ENCODE measurements around the gene SIDT1. TPM values are rescaled to one million over a fixed set of nuclear protein-coding genes. Genes with fewer than 3 reads are reported as not detected.

The SIDT1 gene
- total RNA-seq, 5 donors from 2014 or later (not counting 1 experiment from before 2014, with no cell fraction given), result 44.9 to 75.5 (median 48.7) TPM

- H3K4me3 ChIP-seq (ENCODE audit: control insufficient read depth in 1 of 2, extremely low read depth in 1 of 2, low read length in 1 of 2), result no peak overlapping the region
- H3K27ac ChIP-seq (ENCODE audit: low read length), result no peak overlapping the region
- Mint-ChIP-seq H3K27ac (no peak overlapping the region), H3K4me3 (no peak overlapping the region), H3K9me3 (no peaks in the 10 kb centered on the region), H3K36me3 (peaks cover 41% of the 10 kb centered on the region), H3K4me1 (peaks cover 58 to 59% (median 59%) of the 10 kb centered on the region in 3 donors), H3K27me3 (no peaks in the 10 kb centered on the region)
- H3K9me3 ChIP-seq, result no peaks in the 10 kb centered on the region
- no peaks in the 10 kb centered on the region for H3K27me3 ChIP-seq (replicated peaks in 1 of 2; ENCODE audit: control insufficient read depth in 2 of 2, extremely low read depth in 1 of 2, insufficient read depth in 2 of 2, low read length in 1 of 2)
- CTCF ChIA-PET, result no interaction called here
- no peak for DNase-seq
- H3K36me3 ChIP-seq (ENCODE audit: control insufficient read depth in 2 of 2, extremely low read depth in 1 of 2, insufficient read depth in 1 of 2, low read length in 1 of 2), result peaks cover 0 to 7% of the 10 kb centered on the region in 2 donors
- POLR2A ChIA-PET, result no interaction called here
- peaks cover 0 to 3% of the 10 kb centered on the region in 2 experiments for H3K4me1 ChIP-seq (ENCODE audit: control insufficient read depth in 1 of 2, extremely low read depth in 1 of 2, insufficient read depth in 2 of 2, low read length in 2 of 2)
- ATAC-seq (replicated peaks in 1 of 4), result no peak
- no CpG with 5 or more reads among the region's 2 CpGs for WGBS (ENCODE audit: insufficient coverage)
These were observed 16.1 kb downstream of the SIDT1 start for GRCh38 chr3:113548501-113548900.

DNA sequence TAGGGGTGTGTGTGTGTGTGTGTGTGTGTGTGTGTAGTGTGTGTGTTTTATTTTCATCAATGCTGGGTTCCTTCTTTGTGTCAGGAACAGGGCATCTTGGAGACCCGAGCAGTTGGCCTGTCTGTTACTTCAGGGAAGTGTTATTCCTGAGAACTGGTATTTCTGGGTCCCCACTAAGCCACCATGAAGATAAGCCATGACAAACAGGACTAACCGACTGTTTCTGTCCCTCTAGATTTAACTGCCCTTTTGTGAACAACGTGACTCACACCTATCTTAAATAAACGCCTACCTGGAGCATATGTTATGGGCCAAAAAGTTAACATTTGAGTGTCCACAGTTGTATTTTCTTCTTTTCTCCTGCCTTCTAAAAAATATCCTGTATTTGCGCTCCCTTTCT, 19.5 kb downstream of the SIDT1 start:
- no peak overlapping the region for H3K27ac ChIP-seq (ENCODE audit: low read length)
- ATAC-seq (replicated peaks in 1 of 4) (no peak), DNase-seq (no peak)
- Mint-ChIP-seq H3K4me3 (no peak overlapping the region), H3K27ac (no peak overlapping the region), H3K27me3 (no peaks in the 10 kb centered on the region), H3K36me3 (peaks cover 26% of the 10 kb centered on the region), H3K4me1 (peaks cover 34 to 54% (median 49%) of the 10 kb centered on the region in 3 donors), H3K9me3 (no peaks in the 10 kb centered on the region)
- no peak overlapping the region for H3K4me3 ChIP-seq (ENCODE audit: control insufficient read depth in 1 of 2, extremely low read depth in 1 of 2, low read length in 1 of 2)
- peaks cover 0 to 14% of the 10 kb centered on the region in 2 donors for H3K36me3 ChIP-seq (ENCODE audit: control insufficient read depth in 2 of 2, extremely low read depth in 1 of 2, insufficient read depth in 1 of 2, low read length in 1 of 2)
- ChIA-PET POLR2A (interaction anchor here (0.6 to 0.9 kb wide), 3 partner anchors 35 to 505 kb away, joined by 3 to 4 read pairs (median 3); no protein-coding TSS in a partner anchor), CTCF (interaction anchor here (0.8 to 2.2 kb wide), 7 partner anchors 26 to 58 kb away, joined by 3 to 17 read pairs (median 10); partner anchors contain the start of gene SPICE1 (in 1 of the 2))
- no peaks in the 10 kb centered on the region for H3K27me3 ChIP-seq (replicated peaks in 1 of 2; ENCODE audit: control insufficient read depth in 2 of 2, extremely low read depth in 1 of 2, insufficient read depth in 2 of 2, low read length in 1 of 2)
- H3K9me3 ChIP-seq, result no peaks in the 10 kb centered on the region
- H3K4me1 ChIP-seq (ENCODE audit: control insufficient read depth in 1 of 2, extremely low read depth in 1 of 2, insufficient read depth in 2 of 2, low read length in 2 of 2), result peaks cover 0 to 4% of the 10 kb centered on the region in 2 experiments
- WGBS (ENCODE audit: insufficient coverage), result 100% methylated on average over 1 of the region's 5 CpGs

DNA sequence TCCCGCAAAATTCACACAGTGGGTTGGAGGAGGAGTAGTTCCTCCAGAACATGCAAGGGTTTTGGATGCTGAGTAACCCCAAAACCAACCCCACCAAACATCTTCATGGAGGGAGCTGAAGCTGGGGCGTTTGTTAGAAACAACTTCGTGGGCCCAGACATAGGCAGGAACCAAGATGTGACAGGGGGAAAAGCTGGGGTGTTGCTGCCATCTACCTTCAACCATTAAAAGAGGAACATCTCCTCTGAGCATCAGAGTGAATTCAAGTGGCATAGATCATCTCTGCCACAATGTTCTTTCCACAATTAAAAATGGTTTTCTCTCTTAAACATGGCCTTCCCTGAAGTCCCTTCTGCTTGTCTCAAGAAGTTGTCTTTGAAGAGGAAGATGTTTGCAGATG, 20.5 kb downstream of the SIDT1 start:
- H3K36me3 ChIP-seq (ENCODE audit: control insufficient read depth in 2 of 2, extremely low read depth in 1 of 2, insufficient read depth in 1 of 2, low read length in 1 of 2), result peaks cover 0 to 10% of the 10 kb centered on the region in 2 donors
- CTCF ChIA-PET, result interaction anchor here (0.6 to 2.3 kb wide), 9 partner anchors 25 to 387 kb away, joined by 3 to 17 read pairs (median 9); no protein-coding TSS in a partner anchor
- H3K4me1 ChIP-seq (ENCODE audit: control insufficient read depth in 1 of 2, extremely low read depth in 1 of 2, insufficient read depth in 2 of 2, low read length in 2 of 2), result peaks cover 0 to 7% of the 10 kb centered on the region in 2 experiments
- DNase-seq (peak in 29 of 35 experiments; percentile 6 to 64 (median 31)), ATAC-seq (replicated peaks in 1 of 4) (peak; percentile 67 to 93 (median 72))
- H3K27me3 ChIP-seq (replicated peaks in 1 of 2; ENCODE audit: control insufficient read depth in 2 of 2, extremely low read depth in 1 of 2, insufficient read depth in 2 of 2, low read length in 1 of 2), result no peaks in the 10 kb centered on the region
- H3K36me3 Mint-ChIP-seq, result peaks cover 24% of the 10 kb centered on the region
- no peaks in the 10 kb centered on the region for H3K9me3 ChIP-seq
- POLR2A ChIA-PET, result interaction anchor here (0.9 kb wide), 2 partner anchors 36 to 37 kb away, joined by 3 to 4 read pairs; no protein-coding TSS in a partner anchor
- H3K4me1 Mint-ChIP-seq, result peaks cover 41 to 60% (median 55%) of the 10 kb centered on the region in 3 donors
- H3K27ac Mint-ChIP-seq, result no peak overlapping the region
- no peak overlapping the region for H3K4me3 Mint-ChIP-seq
- no peak overlapping the region for H3K4me3 ChIP-seq (ENCODE audit: control insufficient read depth in 1 of 2, extremely low read depth in 1 of 2, low read length in 1 of 2)
- H3K9me3 Mint-ChIP-seq, result no peaks in the 10 kb centered on the region
- no peaks in the 10 kb centered on the region for H3K27me3 Mint-ChIP-seq
- WGBS (ENCODE audit: insufficient coverage), result no CpG with 5 or more reads among the region's 3 CpGs
- H3K27ac ChIP-seq (ENCODE audit: low read length), result no peak overlapping the region

DNA sequence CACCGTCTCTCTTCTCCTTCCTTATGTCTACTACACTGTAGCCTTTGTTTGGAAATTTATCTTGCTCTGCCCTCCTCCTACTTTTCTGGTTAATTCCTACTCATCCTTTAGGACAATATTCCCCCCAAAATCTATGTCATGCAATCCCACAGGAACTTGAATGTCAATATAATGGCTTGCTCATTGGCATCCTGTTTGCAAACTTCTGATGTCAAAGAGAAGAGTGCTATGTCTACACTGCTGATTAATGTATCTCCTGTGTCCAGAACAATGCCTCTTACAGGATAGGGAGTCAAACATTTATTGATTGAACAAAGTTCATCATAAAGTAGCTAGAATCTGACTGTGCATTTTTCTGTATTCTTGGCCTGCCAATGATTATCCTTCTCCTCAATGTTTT, 22.8 kb downstream of the SIDT1 start:
- H3K27ac ChIP-seq (ENCODE audit: low read length), result no peak overlapping the region
- Mint-ChIP-seq H3K27me3 (no peaks in the 10 kb centered on the region), H3K36me3 (peaks cover 12% of the 10 kb centered on the region), H3K9me3 (no peaks in the 10 kb centered on the region), H3K27ac (no peak overlapping the region), H3K4me1 (peaks cover 30 to 55% (median 49%) of the 10 kb centered on the region in 3 donors), H3K4me3 (no peak overlapping the region)
- WGBS (ENCODE audit: insufficient coverage), result 100% methylated on average over 1 of the region's 1 CpG
- H3K4me3 ChIP-seq (ENCODE audit: control insufficient read depth in 1 of 2, extremely low read depth in 1 of 2, low read length in 1 of 2), result no peak overlapping the region
- DNase-seq (no peak), ATAC-seq (replicated peaks in 1 of 4) (no peak)
- peaks cover 0 to 8% of the 10 kb centered on the region in 2 donors for H3K36me3 ChIP-seq (ENCODE audit: control insufficient read depth in 2 of 2, extremely low read depth in 1 of 2, insufficient read depth in 1 of 2, low read length in 1 of 2)
- peaks cover 0 to 11% of the 10 kb centered on the region in 2 experiments for H3K4me1 ChIP-seq (ENCODE audit: control insufficient read depth in 1 of 2, extremely low read depth in 1 of 2, insufficient read depth in 2 of 2, low read length in 2 of 2)
- H3K9me3 ChIP-seq, result no peaks in the 10 kb centered on the region
- POLR2A ChIA-PET, result interaction anchor here (0.6 to 0.7 kb wide), 4 partner anchors 41 to 784 kb away, joined by 3 to 9 read pairs (median 4); no protein-coding TSS in a partner anchor
- H3K27me3 ChIP-seq (replicated peaks in 1 of 2; ENCODE audit: control insufficient read depth in 2 of 2, extremely low read depth in 1 of 2, insufficient read depth in 2 of 2, low read length in 1 of 2), result no peaks in the 10 kb centered on the region
- CTCF ChIA-PET, result interaction anchor here (0.6 to 2.4 kb wide), 8 partner anchors 8 to 70 kb away, joined by 4 to 14 read pairs (median 6); no protein-coding TSS in a partner anchor

DNA sequence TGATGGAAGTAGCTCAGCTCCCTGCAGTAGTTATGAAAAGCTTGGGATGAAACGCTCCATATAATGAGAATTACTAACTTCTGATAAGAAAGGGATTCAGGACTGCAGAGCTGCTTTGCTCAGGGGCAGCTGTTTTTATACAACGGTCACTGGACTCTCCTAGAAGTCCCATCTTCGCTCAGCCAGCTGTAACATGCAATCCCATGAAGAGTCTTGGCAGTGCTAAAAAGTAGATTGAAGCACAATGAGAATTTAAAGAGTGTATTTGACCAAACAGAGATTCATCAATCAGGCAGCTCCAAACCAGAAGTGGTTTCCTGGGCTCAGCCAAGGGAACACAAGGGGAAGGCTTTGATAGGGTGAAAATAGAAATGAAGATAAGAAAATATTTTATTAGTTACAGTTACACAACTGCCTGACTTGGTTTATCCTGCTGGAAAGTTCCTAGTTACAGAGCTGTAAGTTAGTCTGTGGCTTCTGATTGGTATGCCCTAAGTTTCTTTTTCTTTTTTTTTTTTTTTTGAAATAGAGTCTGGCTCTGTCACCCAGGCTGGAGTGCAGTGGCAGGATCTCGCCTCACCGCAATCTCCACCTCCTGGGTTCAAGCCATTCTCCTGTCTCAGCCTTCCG, 24.1 kb downstream of the SIDT1 start:
- no peak for ATAC-seq (replicated peaks in 1 of 4)
- ChIA-PET POLR2A (interaction anchor here (0.9 to 1.2 kb wide), 3 partner anchors 11 to 63 kb away, joined by 3 to 4 read pairs (median 3); partner anchors contain the start of gene SPICE1 (in 1 of the 2)), CTCF (interaction anchor here (0.6 to 2.4 kb wide), 10 partner anchors 10 to 1570 kb away, joined by 3 to 14 read pairs (median 6); partner anchors contain the start of gene SPICE1 (in 1 of the 2))
- no peak overlapping the region for H3K4me3 Mint-ChIP-seq
- H3K4me1 Mint-ChIP-seq, result peaks cover 35 to 62% (median 54%) of the 10 kb centered on the region in 3 donors
- H3K36me3 Mint-ChIP-seq, result peaks cover 12% of the 10 kb centered on the region
- H3K27me3 Mint-ChIP-seq, result no peaks in the 10 kb centered on the region
- Histone ChIP-seq H3K27me3 (replicated peaks in 1 of 2; ENCODE audit: control insufficient read depth in 2 of 2, extremely low read depth in 1 of 2, insufficient read depth in 2 of 2, low read length in 1 of 2) (no peaks in the 10 kb centered on the region), H3K27ac (ENCODE audit: low read length) (no peak overlapping the region), H3K9me3 (no peaks in the 10 kb centered on the region), H3K36me3 (ENCODE audit: control insufficient read depth in 2 of 2, extremely low read depth in 1 of 2, insufficient read depth in 1 of 2, low read length in 1 of 2) (peaks cover 0 to 8% of the 10 kb centered on the region in 2 donors), H3K4me1 (ENCODE audit: control insufficient read depth in 1 of 2, extremely low read depth in 1 of 2, insufficient read depth in 2 of 2, low read length in 2 of 2) (peaks cover 6 to 14% of the 10 kb centered on the region in 2 experiments), H3K4me3 (ENCODE audit: control insufficient read depth in 1 of 2, extremely low read depth in 1 of 2, low read length in 1 of 2) (no peak overlapping the region)
- DNase-seq, result no peak
- 98% methylated on average over 5 of the region's 6 CpGs for WGBS (ENCODE audit: insufficient coverage)
- H3K27ac Mint-ChIP-seq, result peak overlapping the region in 1 of 2 donors; percentile 30
- no peaks in the 10 kb centered on the region for H3K9me3 Mint-ChIP-seq

- Mint-ChIP-seq H3K36me3 (peaks cover 12% of the 10 kb centered on the region), H3K27me3 (no peaks in the 10 kb centered on the region), H3K9me3 (no peaks in the 10 kb centered on the region), H3K4me3 (no peak overlapping the region), H3K4me1 (peaks cover 39 to 66% (median 58%) of the 10 kb centered on the region in 3 donors), H3K27ac (peak overlapping the region in 1 of 2 donors; percentile 9)
- ChIA-PET CTCF (interaction anchor here (0.6 to 2.4 kb wide), 6 partner anchors 21 to 1569 kb away, joined by 3 to 14 read pairs (median 6); no protein-coding TSS in a partner anchor), POLR2A (no interaction called here)
- Histone ChIP-seq H3K36me3 (ENCODE audit: control insufficient read depth in 2 of 2, extremely low read depth in 1 of 2, insufficient read depth in 1 of 2, low read length in 1 of 2) (peaks cover 0 to 8% of the 10 kb centered on the region in 2 donors), H3K27ac (ENCODE audit: low read length) (no peak overlapping the region), H3K9me3 (no peaks in the 10 kb centered on the region), H3K27me3 (replicated peaks in 1 of 2; ENCODE audit: control insufficient read depth in 2 of 2, extremely low read depth in 1 of 2, insufficient read depth in 2 of 2, low read length in 1 of 2) (no peaks in the 10 kb centered on the region), H3K4me3 (ENCODE audit: control insufficient read depth in 1 of 2, extremely low read depth in 1 of 2, low read length in 1 of 2) (no peak overlapping the region), H3K4me1 (ENCODE audit: control insufficient read depth in 1 of 2, extremely low read depth in 1 of 2, insufficient read depth in 2 of 2, low read length in 2 of 2) (peaks cover 7 to 14% of the 10 kb centered on the region in 2 experiments)
- 95% methylated on average over 7 of the region's 7 CpGs for WGBS (ENCODE audit: insufficient coverage)
- DNase-seq (no peak), ATAC-seq (replicated peaks in 1 of 4) (no peak)
These were observed 24.6 kb downstream of the SIDT1 start for GRCh38 chr3:113556946-113557335.
